ENCODE data around the gene MYO3B.

DNA sequence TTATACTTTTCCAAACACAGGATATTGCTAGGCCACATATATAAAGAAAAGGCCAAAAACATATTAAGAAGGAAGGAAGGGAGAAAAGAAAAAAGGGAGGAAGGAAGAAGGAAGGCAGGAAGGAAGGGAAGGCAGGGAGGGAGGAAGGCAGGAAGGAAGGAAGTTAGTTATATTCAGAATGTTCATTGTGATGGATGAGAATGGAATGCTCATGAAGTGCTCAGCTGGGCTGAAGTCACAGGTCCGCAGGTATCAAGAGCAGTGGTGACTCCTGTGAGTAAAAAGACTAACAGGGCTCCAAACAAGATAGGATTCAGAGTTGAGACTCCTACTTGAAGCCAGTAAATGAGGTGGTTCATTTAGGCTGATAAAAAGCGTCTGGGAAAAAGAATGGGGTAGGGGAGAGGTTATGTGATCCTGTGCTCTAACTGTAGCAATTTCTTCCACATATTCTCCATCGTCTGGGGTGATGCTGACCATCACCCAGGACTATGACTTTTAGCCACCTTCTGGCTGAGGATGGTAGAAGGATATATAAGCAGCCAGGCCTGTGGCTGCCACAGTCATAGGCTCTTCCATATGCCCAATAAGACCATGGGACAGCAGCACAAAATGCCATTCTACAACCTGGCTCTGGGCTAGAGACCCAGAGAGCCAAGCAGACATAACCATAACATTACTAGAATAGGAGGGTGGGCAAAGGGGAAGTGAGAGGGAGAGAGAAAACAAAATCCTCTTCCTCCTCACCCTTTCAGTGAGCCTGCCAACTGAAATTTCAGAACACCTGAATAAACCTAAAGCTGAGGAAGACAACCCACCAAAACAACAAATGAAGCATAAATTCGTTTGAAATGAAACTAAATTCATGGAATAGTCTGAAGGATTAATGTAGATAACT is 173.2 kb downstream of the MYO3B start:
- TF ChIP-seq EP300 (IDR thresholded peaks at IDR 0.05) = no peak
- TF ChIP-seq, protein P1, sequence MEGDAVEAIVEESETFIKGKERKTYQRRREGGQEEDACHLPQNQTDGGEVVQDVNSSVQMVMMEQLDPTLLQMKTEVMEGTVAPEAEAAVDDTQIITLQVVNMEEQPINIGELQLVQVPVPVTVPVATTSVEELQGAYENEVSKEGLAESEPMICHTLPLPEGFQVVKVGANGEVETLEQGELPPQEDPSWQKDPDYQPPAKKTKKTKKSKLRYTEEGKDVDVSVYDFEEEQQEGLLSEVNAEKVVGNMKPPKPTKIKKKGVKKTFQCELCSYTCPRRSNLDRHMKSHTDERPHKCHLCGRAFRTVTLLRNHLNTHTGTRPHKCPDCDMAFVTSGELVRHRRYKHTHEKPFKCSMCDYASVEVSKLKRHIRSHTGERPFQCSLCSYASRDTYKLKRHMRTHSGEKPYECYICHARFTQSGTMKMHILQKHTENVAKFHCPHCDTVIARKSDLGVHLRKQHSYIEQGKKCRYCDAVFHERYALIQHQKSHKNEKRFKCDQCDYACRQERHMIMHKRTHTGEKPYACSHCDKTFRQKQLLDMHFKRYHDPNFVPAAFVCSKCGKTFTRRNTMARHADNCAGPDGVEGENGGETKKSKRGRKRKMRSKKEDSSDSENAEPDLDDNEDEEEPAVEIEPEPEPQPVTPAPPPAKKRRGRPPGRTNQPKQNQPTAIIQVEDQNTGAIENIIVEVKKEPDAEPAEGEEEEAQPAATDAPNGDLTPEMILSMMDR (IDR thresholded peaks at IDR 0.05) = no peak
- no peak for TF ChIP-seq POLR2A (IDR thresholded peaks at IDR 0.05)

All from sigmoid colon (tissue), 4 donors.